GM12878 (cell line): ENCODE results near the gene ABL2. TPM values are rescaled to one million over a fixed set of nuclear protein-coding genes. Genes with fewer than 3 reads are reported as not detected.

ENCODE experiments used
- ASH2L ChIP-seq: fragments of 300-600, 200-600 bp; sonication (generic); IDR thresholded peaks from 2 replicates; pipeline ENCODE4 v1.6.1; 2017; ENCODE audit warnings: low read depth, mild to moderate bottlenecking, borderline replicate concordance
- EED ChIP-seq: sonication (generic); IDR thresholded peaks from 2 replicates; pipeline ENCODE4 v1.6.1; 2016; ENCODE audit warnings: antibody characterized with exemption, low read depth
- MXI1 ChIP-seq: fragments of 150-350 bp; IDR thresholded peaks from 2 replicates; pipeline ENCODE4 v1.6.1; 2011; ENCODE audit warnings: low read depth, mild to moderate bottlenecking, inconsistent platforms, low read length, improper control_type of control experiment
- NFYA ChIP-seq: IDR thresholded peaks from 2 replicates; pipeline ENCODE4 v1.6.1; 2011; ENCODE audit warnings: low read depth, mild to moderate bottlenecking, low read length, improper control_type of control experiment, borderline replicate concordance
- TBL1XR1 ChIP-seq: IDR thresholded peaks from 2 replicates; pipeline ENCODE4 v1.6.1; 2012; ENCODE audit warnings: low read depth, low read length, improper control_type of control experiment
- TCF12 ChIP-seq: IDR thresholded peaks from 2 replicates; pipeline ENCODE4 v1.6.1; 2011; ENCODE audit warnings: low read depth, mild to moderate bottlenecking, low read length
- polyA plus RNA-seq, 11 experiments: library from polyadenylated mRNA; depleted of rRNA in 4 of 11; unstranded in 6 of 11; stranded (reverse) in 5 of 11; fragments of >200 nt; fragmentation: Nextera tagmentation in 4 of 11; fragmentation: Illumina TruSeq in 1 of 11; extraction: Ambion mirVana in 4 of 11; extraction: Trizol in 1 of 11; gene quantifications; 1 replicate in 1 of 11; 2 replicates in 10 of 11; pipeline versions ENCODE4 v1.2.1 to v1.2.3, GENCODE V29; 2011 to 2016; ENCODE audit warnings: inconsistent platforms in 2 of 11, missing spikeins in 2 of 11, low read depth in 1 of 11
- total RNA-seq, 4 experiments: library from RNA; depleted of rRNA in 3 of 4; stranded (reverse); fragments of >200 nt in 3 of 4; fragmentation: Illumina TruSeq in 1 of 4; extraction: Trizol in 1 of 4; gene quantifications; 2 replicates each; pipeline versions ENCODE4 v1.2.1 to v1.2.3, GENCODE V29; 2013 to 2021
- TF ChIP-seq, protein P1 (sequence below): fragments of 450-650 bp; conservative IDR thresholded peaks from 2 replicates; pipeline ENCODE4 v1.6.1; 2017; ENCODE audit warnings: mild to moderate bottlenecking, moderate library complexity
- TF ChIP-seq, protein P2 (sequence below): fragments of 450-650 bp; IDR thresholded peaks from 2 replicates; pipeline ENCODE4 v1.6.1; 2017; ENCODE audit warnings: mild to moderate bottlenecking
- TF ChIP-seq, protein P3 (sequence below): fragments of 450-650 bp; formaldehyde crosslinking; IDR thresholded peaks from 2 replicates; pipeline ENCODE4 v1.5.0; 2022; ENCODE audit warnings: mild to moderate bottlenecking, missing genetic modification characterization

ABL2 gene
- total and polyA plus RNA-seq, 10 of the 15 experiments (the other 5 are each of a cell fraction or from before 2014, with no cell fraction given), result 0.57 to 9.4 (median 3.6) TPM

DNA sequence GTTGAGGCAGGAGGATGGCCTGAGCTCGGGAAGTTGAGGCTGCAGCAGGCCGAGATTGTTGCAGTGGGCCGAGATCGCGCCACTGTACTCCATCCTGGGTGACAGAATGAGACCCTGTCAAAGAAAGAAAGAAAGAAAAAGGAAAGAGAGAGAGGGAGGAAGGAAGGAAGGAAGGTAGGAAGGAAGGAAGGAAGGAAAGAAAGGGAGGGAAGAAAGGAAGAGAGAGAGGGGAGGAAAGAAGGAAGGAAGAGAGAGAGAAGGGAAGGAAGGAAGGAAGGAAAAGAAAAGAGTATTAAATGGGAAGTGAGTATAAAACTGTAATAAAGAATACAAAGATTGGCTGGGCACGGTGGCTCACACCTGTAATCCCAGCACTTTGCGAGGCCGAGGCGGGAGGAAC lies 18.4 kb upstream of the ABL2 start (continued):
- TF ChIP-seq, protein P1, sequence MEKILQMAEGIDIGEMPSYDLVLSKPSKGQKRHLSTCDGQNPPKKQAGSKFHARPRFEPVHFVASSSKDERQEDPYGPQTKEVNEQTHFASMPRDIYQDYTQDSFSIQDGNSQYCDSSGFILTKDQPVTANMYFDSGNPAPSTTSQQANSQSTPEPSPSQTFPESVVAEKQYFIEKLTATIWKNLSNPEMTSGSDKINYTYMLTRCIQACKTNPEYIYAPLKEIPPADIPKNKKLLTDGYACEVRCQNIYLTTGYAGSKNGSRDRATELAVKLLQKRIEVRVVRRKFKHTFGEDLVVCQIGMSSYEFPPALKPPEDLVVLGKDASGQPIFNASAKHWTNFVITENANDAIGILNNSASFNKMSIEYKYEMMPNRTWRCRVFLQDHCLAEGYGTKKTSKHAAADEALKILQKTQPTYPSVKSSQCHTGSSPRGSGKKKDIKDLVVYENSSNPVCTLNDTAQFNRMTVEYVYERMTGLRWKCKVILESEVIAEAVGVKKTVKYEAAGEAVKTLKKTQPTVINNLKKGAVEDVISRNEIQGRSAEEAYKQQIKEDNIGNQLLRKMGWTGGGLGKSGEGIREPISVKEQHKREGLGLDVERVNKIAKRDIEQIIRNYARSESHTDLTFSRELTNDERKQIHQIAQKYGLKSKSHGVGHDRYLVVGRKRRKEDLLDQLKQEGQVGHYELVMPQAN, result no peak
- no peak for TF ChIP-seq NFYA
- TF ChIP-seq EED, result no peak
- TF ChIP-seq, protein P2, sequence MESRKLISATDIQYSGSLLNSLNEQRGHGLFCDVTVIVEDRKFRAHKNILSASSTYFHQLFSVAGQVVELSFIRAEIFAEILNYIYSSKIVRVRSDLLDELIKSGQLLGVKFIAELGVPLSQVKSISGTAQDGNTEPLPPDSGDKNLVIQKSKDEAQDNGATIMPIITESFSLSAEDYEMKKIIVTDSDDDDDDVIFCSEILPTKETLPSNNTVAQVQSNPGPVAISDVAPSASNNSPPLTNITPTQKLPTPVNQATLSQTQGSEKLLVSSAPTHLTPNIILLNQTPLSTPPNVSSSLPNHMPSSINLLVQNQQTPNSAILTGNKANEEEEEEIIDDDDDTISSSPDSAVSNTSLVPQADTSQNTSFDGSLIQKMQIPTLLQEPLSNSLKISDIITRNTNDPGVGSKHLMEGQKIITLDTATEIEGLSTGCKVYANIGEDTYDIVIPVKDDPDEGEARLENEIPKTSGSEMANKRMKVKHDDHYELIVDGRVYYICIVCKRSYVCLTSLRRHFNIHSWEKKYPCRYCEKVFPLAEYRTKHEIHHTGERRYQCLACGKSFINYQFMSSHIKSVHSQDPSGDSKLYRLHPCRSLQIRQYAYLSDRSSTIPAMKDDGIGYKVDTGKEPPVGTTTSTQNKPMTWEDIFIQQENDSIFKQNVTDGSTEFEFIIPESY, result no peak
- TF ChIP-seq MXI1, result no peak
- no peak for TF ChIP-seq TCF12
- TF ChIP-seq, protein P3, sequence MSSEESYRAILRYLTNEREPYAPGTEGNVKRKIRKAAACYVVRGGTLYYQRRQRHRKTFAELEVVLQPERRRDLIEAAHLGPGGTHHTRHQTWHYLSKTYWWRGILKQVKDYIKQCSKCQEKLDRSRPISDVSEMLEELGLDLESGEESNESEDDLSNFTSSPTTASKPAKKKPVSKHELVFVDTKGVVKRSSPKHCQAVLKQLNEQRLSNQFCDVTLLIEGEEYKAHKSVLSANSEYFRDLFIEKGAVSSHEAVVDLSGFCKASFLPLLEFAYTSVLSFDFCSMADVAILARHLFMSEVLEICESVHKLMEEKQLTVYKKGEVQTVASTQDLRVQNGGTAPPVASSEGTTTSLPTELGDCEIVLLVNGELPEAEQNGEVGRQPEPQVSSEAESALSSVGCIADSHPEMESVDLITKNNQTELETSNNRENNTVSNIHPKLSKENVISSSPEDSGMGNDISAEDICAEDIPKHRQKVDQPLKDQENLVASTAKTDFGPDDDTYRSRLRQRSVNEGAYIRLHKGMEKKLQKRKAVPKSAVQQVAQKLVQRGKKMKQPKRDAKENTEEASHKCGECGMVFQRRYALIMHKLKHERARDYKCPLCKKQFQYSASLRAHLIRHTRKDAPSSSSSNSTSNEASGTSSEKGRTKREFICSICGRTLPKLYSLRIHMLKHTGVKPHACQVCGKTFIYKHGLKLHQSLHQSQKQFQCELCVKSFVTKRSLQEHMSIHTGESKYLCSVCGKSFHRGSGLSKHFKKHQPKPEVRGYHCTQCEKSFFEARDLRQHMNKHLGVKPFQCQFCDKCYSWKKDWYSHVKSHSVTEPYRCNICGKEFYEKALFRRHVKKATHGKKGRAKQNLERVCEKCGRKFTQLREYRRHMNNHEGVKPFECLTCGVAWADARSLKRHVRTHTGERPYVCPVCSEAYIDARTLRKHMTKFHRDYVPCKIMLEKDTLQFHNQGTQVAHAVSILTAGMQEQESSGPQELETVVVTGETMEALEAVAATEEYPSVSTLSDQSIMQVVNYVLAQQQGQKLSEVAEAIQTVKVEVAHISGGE (CRISPR knock-in tag), result no peak
- no peak for TF ChIP-seq ASH2L
- no peak for TF ChIP-seq TBL1XR1
- TF ChIP-seq, all 136 proteins: peak for 0
